ENCODE data around the gene PLSCR2.
"Not testable (repeated sequence)": the region's sequence is repeated elsewhere in the genome, so short reads cannot be mapped to it uniquely, and the experiment has no call there.

Gene PLSCR2

GRCh38 chr3:146469150-146470017 lies at the start of gene PLSCR2:
Gene PLSCR2 (minus strand): TSS chr3:146469561. CDS start chr3:146459904, 9,657 bp downstream.
- FAIRE-seq, result no peak

GRCh38 chr3:146517684-146518435 lies 48.5 kb upstream of the PLSCR2 start:
- no peak for FAIRE-seq

GRCh38 chr3:146513386-146514051 lies 44.2 kb upstream of the PLSCR2 start:
- no peak for FAIRE-seq

- no peak for FAIRE-seq
Measured at GRCh38 chr3:146511402-146512134, 42.2 kb upstream of the PLSCR2 start.

- no peak for FAIRE-seq
Measured at GRCh38 chr3:146507331-146508120, 38.2 kb upstream of the PLSCR2 start.

GRCh38 chr3:146505516-146505915 lies 36.2 kb upstream of the PLSCR2 start:
- no peak for FAIRE-seq

- no peak for FAIRE-seq
Measured at GRCh38 chr3:146504498-146505197, 35.3 kb upstream of the PLSCR2 start.

GRCh38 chr3:146503461-146504202 lies 34.3 kb upstream of the PLSCR2 start:
- no peak for FAIRE-seq

- FAIRE-seq, result no peak
Measured at GRCh38 chr3:146502887-146503460, 33.6 kb upstream of the PLSCR2 start.

- FAIRE-seq, result no peak
Measured at GRCh38 chr3:146501752-146502151, 32.4 kb upstream of the PLSCR2 start.

- no peak for FAIRE-seq
Measured at GRCh38 chr3:146499701-146500100, 30.3 kb upstream of the PLSCR2 start.

- no peak for FAIRE-seq
Measured at GRCh38 chr3:146498002-146498736, 28.8 kb upstream of the PLSCR2 start.

- FAIRE-seq, result not testable (repeated sequence)
Measured at GRCh38 chr3:146497145-146497843, 27.9 kb upstream of the PLSCR2 start.

GRCh38 chr3:146496726-146497125 lies 27.4 kb upstream of the PLSCR2 start:
- no peak for FAIRE-seq

GRCh38 chr3:146496251-146496650 lies 26.9 kb upstream of the PLSCR2 start:
- no peak for FAIRE-seq

- FAIRE-seq, result no peak
Measured at GRCh38 chr3:146493761-146494160, 24.4 kb upstream of the PLSCR2 start.

GRCh38 chr3:146493221-146493620 lies 23.9 kb upstream of the PLSCR2 start:
- no peak for FAIRE-seq

GRCh38 chr3:146491303-146491702 lies 21.9 kb upstream of the PLSCR2 start:
- no peak for FAIRE-seq

GRCh38 chr3:146485297-146485696 lies 15.9 kb upstream of the PLSCR2 start:
- no peak for FAIRE-seq
